ENCODE measurements around the gene DENND6A. TPM values are rescaled to one million over a fixed set of nuclear protein-coding genes. Genes with fewer than 3 reads are reported as not detected.

Gene DENND6A
- total RNA-seq, 2 experiments from 2014 or later = 67.2 to 74.4 TPM

GRCh38 chr3:57596495-57597126, 96.3 kb downstream of the DENND6A start:
- Mint-ChIP-seq H3K36me3 (ENCODE audit: low read depth) (peaks cover 51% of the 10 kb centered on the region), H3K27ac (peak overlapping the region; percentile 97), H3K27me3 (no peaks in the 10 kb centered on the region), H3K9me3 (no peaks in the 10 kb centered on the region), H3K4me3 (peak overlapping the region; percentile 85), H3K4me1 (ENCODE audit: low read depth) (peaks cover 60% of the 10 kb centered on the region)
- H3K9me3 ChIP-seq (ENCODE audit: control insufficient read depth in 1 of 2, insufficient read depth in 1 of 2, low read length in 2 of 2) = peaks cover 0 to 3% of the 10 kb centered on the region in 2 experiments
- H3K4me1 ChIP-seq (ENCODE audit: insufficient read depth, low read length) = peaks cover 33% of the 10 kb centered on the region
- ChIA-PET POLR2A (interaction anchor here (0.6 to 7.0 kb wide), 20 partner anchors 16 to 914 kb away, joined by 3 to 190 read pairs (median 5); partner anchors contain the start of genes APPL1, ARHGEF3, DENND6A and HTD2), CTCF (interaction anchor here (1.2 to 1.5 kb wide), 4 partner anchors 19 to 199 kb away, joined by 3 to 8 read pairs (median 4); partner anchors contain the start of gene PDE12)
- DNase-seq = peak; percentile 22 to 80 (median 47)
- H3K27me3 ChIP-seq (ENCODE audit: control insufficient read depth in 1 of 2, insufficient read depth in 2 of 2, low read length in 2 of 2) = no peaks in the 10 kb centered on the region
- peak overlapping the region; percentile 98 for H3K27ac ChIP-seq (ENCODE audit: low read depth in 1 of 2, low read length in 2 of 2)
- H3K4me3 ChIP-seq (ENCODE audit: low read length) = peak overlapping the region; percentile 92
- TF ChIP-seq CTCF (IDR thresholded peaks at IDR 0.05) = no peak
- intact Hi-C loops (cut with DNase I, micrococcal nuclease) = loop anchor here (1.0 to 5.0 kb wide), 5 partner anchors 40 to 641 kb away; partner anchors contain the start of genes SLMAP (in 2 of the 2), ABHD6 (in 1 of the 2), DENND6A (in 1 of the 2) and PDE12 (in 1 of the 2)
- no peaks in the 10 kb centered on the region for H3K36me3 ChIP-seq (ENCODE audit: insufficient read depth, low read length)
- no peak for ATAC-seq (ENCODE audit: poor library complexity)

GRCh38 chr3:57594576-57594975, 98.3 kb downstream of the DENND6A start:
- Mint-ChIP-seq H3K4me3 (peak overlapping the region; percentile 85), H3K9me3 (no peaks in the 10 kb centered on the region), H3K27me3 (no peaks in the 10 kb centered on the region), H3K4me1 (ENCODE audit: low read depth) (peaks cover 66% of the 10 kb centered on the region), H3K36me3 (ENCODE audit: low read depth) (peaks cover 58% of the 10 kb centered on the region), H3K27ac (peak overlapping the region; percentile 97)
- POLR2A ChIA-PET = interaction anchor here (7.0 kb wide), 1 partner anchor 38 kb away, joined by 190 read pairs; the partner anchor contains the start of gene PDE12
- ATAC-seq (ENCODE audit: poor library complexity) (no peak), DNase-seq (no peak)
- Histone ChIP-seq H3K4me1 (ENCODE audit: insufficient read depth, low read length) (peaks cover 33% of the 10 kb centered on the region), H3K36me3 (ENCODE audit: insufficient read depth, low read length) (no peaks in the 10 kb centered on the region), H3K27me3 (ENCODE audit: control insufficient read depth in 1 of 2, insufficient read depth in 2 of 2, low read length in 2 of 2) (no peaks in the 10 kb centered on the region), H3K4me3 (ENCODE audit: low read length) (no peak overlapping the region), H3K9me3 (ENCODE audit: control insufficient read depth in 1 of 2, insufficient read depth in 1 of 2, low read length in 2 of 2) (peaks cover 0 to 3% of the 10 kb centered on the region in 2 experiments), H3K27ac (ENCODE audit: low read depth in 1 of 2, low read length in 2 of 2) (no peak overlapping the region)
- TF ChIP-seq CTCF (IDR thresholded peaks at IDR 0.05) = no peak
- intact Hi-C loops (cut with DNase I, micrococcal nuclease) = no loop called here
- CTCF ChIA-PET = no interaction called here

- H3K4me3 Mint-ChIP-seq = peak overlapping the region; percentile 85
- CTCF ChIA-PET = interaction anchor here (1.3 kb wide), 1 partner anchor 38 kb away, joined by 3 read pairs; the partner anchor contains the start of gene PDE12
- POLR2A ChIA-PET = interaction anchor here (7.0 kb wide), 1 partner anchor 38 kb away, joined by 190 read pairs; the partner anchor contains the start of gene PDE12
- ATAC-seq (ENCODE audit: poor library complexity) (no peak), DNase-seq (no peak)
- Histone ChIP-seq H3K36me3 (ENCODE audit: insufficient read depth, low read length) (no peaks in the 10 kb centered on the region), H3K27ac (ENCODE audit: low read depth in 1 of 2, low read length in 2 of 2) (no peak overlapping the region), H3K9me3 (ENCODE audit: control insufficient read depth in 1 of 2, insufficient read depth in 1 of 2, low read length in 2 of 2) (peaks cover 0 to 3% of the 10 kb centered on the region in 2 experiments), H3K4me3 (ENCODE audit: low read length) (no peak overlapping the region), H3K4me1 (ENCODE audit: insufficient read depth, low read length) (peaks cover 32% of the 10 kb centered on the region), H3K27me3 (ENCODE audit: control insufficient read depth in 1 of 2, insufficient read depth in 2 of 2, low read length in 2 of 2) (no peaks in the 10 kb centered on the region)
- peaks cover 61% of the 10 kb centered on the region for H3K4me1 Mint-ChIP-seq (ENCODE audit: low read depth)
- H3K36me3 Mint-ChIP-seq (ENCODE audit: low read depth) = peaks cover 54% of the 10 kb centered on the region
- TF ChIP-seq CTCF (IDR thresholded peaks at IDR 0.05) = no peak
- no peaks in the 10 kb centered on the region for H3K9me3 Mint-ChIP-seq
- intact Hi-C loops (cut with DNase I, micrococcal nuclease) = no loop called here
- H3K27ac Mint-ChIP-seq = peak overlapping the region; percentile 97
- H3K27me3 Mint-ChIP-seq = no peaks in the 10 kb centered on the region
Measured at GRCh38 chr3:57594144-57594543, 98.7 kb downstream of the DENND6A start.

Data from CD4-positive, alpha-beta T cell (primary cell).